ENCODE results near the gene KLHL10. TPM values are rescaled to one million over a fixed set of nuclear protein-coding genes. Genes with fewer than 3 reads are reported as not detected.

The KLHL10 gene
- total and polyA plus RNA-seq, 2 of the 13 experiments (the other 11 are each of a cell fraction or from before 2014, with no cell fraction given): 0.04 to 0.08 TPM

DNA sequence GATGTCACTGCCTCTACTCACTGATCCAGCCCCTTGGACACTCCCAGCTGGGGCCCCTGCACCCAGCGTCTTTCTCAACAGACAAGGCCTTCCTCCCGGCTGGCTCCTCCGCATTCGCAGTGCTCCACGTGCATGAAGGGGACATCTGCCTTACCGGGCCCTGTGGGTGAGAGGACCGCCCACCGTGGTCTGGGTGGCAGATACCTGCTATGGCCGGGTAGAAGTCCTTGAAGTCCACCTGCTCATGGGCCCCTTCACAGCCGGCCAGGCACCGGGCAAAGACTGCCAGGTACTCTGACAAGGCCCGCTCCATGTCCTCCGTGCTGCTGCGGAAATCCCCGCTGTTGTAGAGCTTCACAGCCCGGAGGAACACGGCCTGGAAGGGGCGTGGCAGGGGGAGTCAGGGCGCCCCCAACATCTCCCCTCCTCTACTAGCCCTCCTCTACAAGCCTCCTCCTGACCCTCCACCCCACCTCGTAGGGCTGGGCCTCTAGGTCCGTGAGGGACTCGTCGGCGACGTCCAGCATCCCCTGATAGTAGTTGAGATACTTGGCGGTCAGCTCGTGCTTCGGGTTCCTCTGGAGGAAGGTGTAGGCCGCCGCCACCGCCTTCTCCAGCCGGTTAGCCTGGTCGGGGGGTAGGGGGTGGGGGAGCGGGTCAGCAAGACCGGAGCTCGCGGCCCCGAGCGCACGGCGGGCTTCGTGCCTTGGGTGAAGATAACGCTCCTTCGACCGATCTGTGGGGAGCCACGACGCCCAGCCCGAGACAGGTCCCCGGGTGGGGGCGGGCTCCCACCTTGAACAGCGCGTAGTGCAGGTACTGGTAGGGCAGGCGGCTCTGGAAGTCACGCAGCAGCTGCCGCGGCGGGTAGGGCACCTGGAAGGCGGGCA lies 26.7 kb upstream of the KLHL10 start (continued):
- TF ChIP-seq, protein P1, sequence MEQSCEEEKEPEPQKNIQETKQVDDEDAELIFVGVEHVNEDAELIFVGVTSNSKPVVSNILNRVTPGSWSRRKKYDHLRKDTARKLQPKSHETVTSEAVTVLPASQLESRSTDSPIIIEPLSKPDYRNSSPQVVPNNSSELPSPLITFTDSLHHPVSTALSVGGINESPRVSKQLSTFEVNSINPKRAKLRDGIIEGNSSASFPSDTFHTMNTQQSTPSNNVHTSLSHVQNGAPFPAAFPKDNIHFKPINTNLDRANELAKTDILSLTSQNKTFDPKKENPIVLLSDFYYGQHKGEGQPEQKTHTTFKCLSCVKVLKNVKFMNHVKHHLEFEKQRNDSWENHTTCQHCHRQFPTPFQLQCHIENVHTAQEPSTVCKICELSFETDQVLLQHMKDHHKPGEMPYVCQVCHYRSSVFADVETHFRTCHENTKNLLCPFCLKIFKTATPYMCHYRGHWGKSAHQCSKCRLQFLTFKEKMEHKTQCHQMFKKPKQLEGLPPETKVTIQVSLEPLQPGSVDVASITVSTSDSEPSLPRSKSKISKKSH (CRISPR knock-in tag; IDR thresholded peaks at IDR 0.05; ENCODE audit: borderline replicate concordance): peak; percentile 69; the same call in 1 of the 2 replicates
- TF ChIP-seq, protein P2, sequence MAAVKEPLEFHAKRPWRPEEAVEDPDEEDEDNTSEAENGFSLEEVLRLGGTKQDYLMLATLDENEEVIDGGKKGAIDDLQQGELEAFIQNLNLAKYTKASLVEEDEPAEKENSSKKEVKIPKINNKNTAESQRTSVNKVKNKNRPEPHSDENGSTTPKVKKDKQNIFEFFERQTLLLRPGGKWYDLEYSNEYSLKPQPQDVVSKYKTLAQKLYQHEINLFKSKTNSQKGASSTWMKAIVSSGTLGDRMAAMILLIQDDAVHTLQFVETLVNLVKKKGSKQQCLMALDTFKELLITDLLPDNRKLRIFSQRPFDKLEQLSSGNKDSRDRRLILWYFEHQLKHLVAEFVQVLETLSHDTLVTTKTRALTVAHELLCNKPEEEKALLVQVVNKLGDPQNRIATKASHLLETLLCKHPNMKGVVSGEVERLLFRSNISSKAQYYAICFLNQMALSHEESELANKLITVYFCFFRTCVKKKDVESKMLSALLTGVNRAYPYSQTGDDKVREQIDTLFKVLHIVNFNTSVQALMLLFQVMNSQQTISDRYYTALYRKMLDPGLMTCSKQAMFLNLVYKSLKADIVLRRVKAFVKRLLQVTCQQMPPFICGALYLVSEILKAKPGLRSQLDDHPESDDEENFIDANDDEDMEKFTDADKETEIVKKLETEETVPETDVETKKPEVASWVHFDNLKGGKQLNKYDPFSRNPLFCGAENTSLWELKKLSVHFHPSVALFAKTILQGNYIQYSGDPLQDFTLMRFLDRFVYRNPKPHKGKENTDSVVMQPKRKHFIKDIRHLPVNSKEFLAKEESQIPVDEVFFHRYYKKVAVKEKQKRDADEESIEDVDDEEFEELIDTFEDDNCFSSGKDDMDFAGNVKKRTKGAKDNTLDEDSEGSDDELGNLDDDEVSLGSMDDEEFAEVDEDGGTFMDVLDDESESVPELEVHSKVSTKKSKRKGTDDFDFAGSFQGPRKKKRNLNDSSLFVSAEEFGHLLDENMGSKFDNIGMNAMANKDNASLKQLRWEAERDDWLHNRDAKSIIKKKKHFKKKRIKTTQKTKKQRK (IDR thresholded peaks at IDR 0.05; ENCODE audit: low read length): no peak
- TF ChIP-seq SPEN (CRISPR knock-in tag; IDR thresholded peaks at IDR 0.05; ENCODE audit: low read depth) (no peak; the same call in 1 of the 2 replicates), ZNF776 (CRISPR knock-in tag; IDR thresholded peaks at IDR 0.05) (peak; percentile 77; the same call in 1 of the 2 replicates), ZBTB38 (CRISPR knock-in tag; IDR thresholded peaks at IDR 0.05) (peak; percentile 88), ELF1 (CRISPR knock-in tag; IDR thresholded peaks at IDR 0.05) (0 out of 2 replicates have a peak, but pooled peaks have one; percentile 3), SP1 (IDR thresholded peaks at IDR 0.05) (no peak), SP1 (CRISPR knock-in tag; IDR thresholded peaks at IDR 0.05) (no peak), FOXK1 (CRISPR knock-in tag; IDR thresholded peaks at IDR 0.05; ENCODE audit: borderline replicate concordance, low read depth) (no peak), ZNF777 (CRISPR knock-in tag; IDR thresholded peaks at IDR 0.05) (no peak), KLF16 (CRISPR knock-in tag; IDR thresholded peaks at IDR 0.05) (no peak; a peak in 1 of 4 replicates), FOXA1 (IDR thresholded peaks at IDR 0.05) (no peak), FOXA1 (CRISPR knock-in tag; IDR thresholded peaks at IDR 0.05) (no peak), ZNF263 (CRISPR knock-in tag; IDR thresholded peaks at IDR 0.05) (peak; percentile 98), MIER2 (CRISPR knock-in tag; IDR thresholded peaks at IDR 0.05) (no peak; the same call in 1 of the 2 replicates), GABPA (IDR thresholded peaks at IDR 0.05; ENCODE audit: low read depth, low read length) (no peak), GABPA (CRISPR knock-in tag; IDR thresholded peaks at IDR 0.05; ENCODE audit: low read depth) (no peak), SSRP1 (CRISPR knock-in tag; IDR thresholded peaks at IDR 0.05) (no peak), MATR3 (CRISPR knock-in tag; IDR thresholded peaks at IDR 0.05) (no peak), HCFC1 (IDR thresholded peaks at IDR 0.05; ENCODE audit: low read depth, low read length) (no peak), KAT7 (CRISPR knock-in tag; IDR thresholded peaks at IDR 0.05; ENCODE audit: borderline replicate concordance) (no peak), REXO4 (CRISPR knock-in tag; IDR thresholded peaks at IDR 0.05; ENCODE audit: borderline replicate concordance) (no peak)
- TF ChIP-seq, protein P3, sequence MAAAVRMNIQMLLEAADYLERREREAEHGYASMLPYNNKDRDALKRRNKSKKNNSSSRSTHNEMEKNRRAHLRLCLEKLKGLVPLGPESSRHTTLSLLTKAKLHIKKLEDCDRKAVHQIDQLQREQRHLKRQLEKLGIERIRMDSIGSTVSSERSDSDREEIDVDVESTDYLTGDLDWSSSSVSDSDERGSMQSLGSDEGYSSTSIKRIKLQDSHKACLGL (CRISPR knock-in tag; IDR thresholded peaks at IDR 0.05): peak; percentile 83; the same call in 1 of the 2 replicates
- TF ChIP-seq, protein P4, sequence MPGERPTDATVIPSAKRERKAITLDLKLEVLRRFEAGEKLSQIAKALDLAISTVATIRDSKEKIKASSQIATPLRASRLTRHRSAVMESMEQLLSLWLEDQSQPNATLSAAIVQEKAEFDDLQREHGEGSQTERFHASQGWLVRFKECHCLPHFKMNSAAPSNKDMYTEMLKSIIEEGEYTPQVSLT (CRISPR knock-in tag; IDR thresholded peaks at IDR 0.05; ENCODE audit: borderline replicate concordance, low read depth): no peak
